Measurements from ENCODE around the gene GLDC. TPM values are rescaled to one million over a fixed set of nuclear protein-coding genes. Genes with fewer than 3 reads are reported as not detected.

The GLDC gene
- total and polyA plus RNA-seq, 10 of the 15 experiments (the other 5 are each of a cell fraction or from before 2014, with no cell fraction given): 33.1 to 165 (median 114) TPM

DNA sequence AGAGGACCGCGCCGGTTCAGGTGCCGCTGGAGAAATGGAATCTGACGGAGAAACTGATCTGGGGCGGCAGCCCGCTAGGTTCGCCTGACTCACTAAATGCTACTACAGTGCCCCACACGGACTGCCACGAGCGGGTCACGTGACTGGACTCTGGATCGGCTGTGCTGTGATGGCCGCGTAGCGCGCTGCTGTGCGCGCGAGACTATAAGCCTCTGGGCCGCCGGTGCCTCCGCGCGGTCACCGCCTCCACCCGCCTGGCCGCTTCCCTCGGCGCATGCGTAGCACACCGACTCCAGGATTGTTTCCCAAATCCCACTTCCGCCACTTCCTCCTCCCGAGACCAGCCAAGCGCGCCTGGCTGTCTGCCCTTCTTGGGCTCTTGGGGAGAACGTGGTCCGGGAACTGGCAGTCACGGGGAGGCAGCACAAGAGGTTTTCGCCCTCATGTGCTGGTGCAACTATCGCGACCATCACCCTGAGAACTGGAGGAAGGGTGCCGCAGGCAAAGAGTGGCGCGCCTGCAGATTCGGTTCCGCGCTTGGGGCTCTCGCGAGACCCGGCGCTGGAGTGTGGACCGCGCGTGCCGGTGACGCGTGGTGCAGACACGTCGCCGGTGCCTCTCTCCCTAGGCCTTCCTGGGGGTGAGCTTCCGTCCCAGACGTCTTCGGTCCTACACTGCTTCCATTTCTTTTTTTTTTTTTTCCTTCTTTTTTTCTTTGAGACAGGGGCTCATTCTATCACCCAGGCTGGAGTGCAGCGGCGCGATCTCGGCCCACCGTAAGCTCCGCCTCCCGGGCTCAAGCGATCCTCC lies 35.8 kb upstream of the GLDC start (continued):
- TF ChIP-seq, protein P1, sequence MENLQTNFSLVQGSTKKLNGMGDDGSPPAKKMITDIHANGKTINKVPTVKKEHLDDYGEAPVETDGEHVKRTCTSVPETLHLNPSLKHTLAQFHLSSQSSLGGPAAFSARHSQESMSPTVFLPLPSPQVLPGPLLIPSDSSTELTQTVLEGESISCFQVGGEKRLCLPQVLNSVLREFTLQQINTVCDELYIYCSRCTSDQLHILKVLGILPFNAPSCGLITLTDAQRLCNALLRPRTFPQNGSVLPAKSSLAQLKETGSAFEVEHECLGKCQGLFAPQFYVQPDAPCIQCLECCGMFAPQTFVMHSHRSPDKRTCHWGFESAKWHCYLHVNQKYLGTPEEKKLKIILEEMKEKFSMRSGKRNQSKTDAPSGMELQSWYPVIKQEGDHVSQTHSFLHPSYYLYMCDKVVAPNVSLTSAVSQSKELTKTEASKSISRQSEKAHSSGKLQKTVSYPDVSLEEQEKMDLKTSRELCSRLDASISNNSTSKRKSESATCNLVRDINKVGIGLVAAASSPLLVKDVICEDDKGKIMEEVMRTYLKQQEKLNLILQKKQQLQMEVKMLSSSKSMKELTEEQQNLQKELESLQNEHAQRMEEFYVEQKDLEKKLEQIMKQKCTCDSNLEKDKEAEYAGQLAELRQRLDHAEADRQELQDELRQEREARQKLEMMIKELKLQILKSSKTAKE (IDR thresholded peaks at IDR 0.05; ENCODE audit: low read depth, poor library complexity, severe bottlenecking): no peak
- TF ChIP-seq SREBF1 (IDR thresholded peaks at IDR 0.05; ENCODE audit: low read length) (no peak), CHD1 (IDR thresholded peaks at IDR 0.05; ENCODE audit: low read depth, low read length) (no peak), BCLAF1 (IDR thresholded peaks at IDR 0.05) (no peak; the same call in 1 of the 2 replicates), ZNF207 (IDR thresholded peaks at IDR 0.05; ENCODE audit: borderline replicate concordance) (peak; percentile 47), IRF5 (IDR thresholded peaks at IDR 0.05; ENCODE audit: borderline replicate concordance) (peak; percentile 92), MYC (IDR thresholded peaks at IDR 0.05; ENCODE audit: insufficient read depth, insufficient read length, insufficient replicate concordance, low read length, severe bottlenecking) (peak; percentile 79), ZNF687 (IDR thresholded peaks at IDR 0.05) (peak; percentile 84), CREB1 (IDR thresholded peaks at IDR 0.05; ENCODE audit: low read depth) (no peak), RB1 (IDR thresholded peaks at IDR 0.05; ENCODE audit: borderline replicate concordance) (peak; percentile 80; the same call in 1 of the 2 replicates), ATF7 (IDR thresholded peaks at IDR 0.05; ENCODE audit: low read depth) (peak; percentile 60; the same call in 1 of the 2 replicates), MXI1 (IDR thresholded peaks at IDR 0.05; ENCODE audit: low read depth, low read length) (peak; percentile 61), PAX5 (IDR thresholded peaks at IDR 0.05; ENCODE audit: borderline replicate concordance, low read depth, low read length) (no peak; the same call in 1 of the 2 replicates), JUNB (IDR thresholded peaks at IDR 0.05) (no peak), IKZF1 (conservative IDR thresholded peaks at IDR 0.05) (peak; percentile 100), DPF2 (IDR thresholded peaks at IDR 0.05) (peak; percentile 83), HDGF (IDR thresholded peaks at IDR 0.05) (peak; percentile 65; the same call in 1 of the 2 replicates), WRNIP1 (IDR thresholded peaks at IDR 0.05; ENCODE audit: borderline replicate concordance, low read depth, low read length) (no peak), SPI1 (IDR thresholded peaks at IDR 0.05; ENCODE audit: borderline replicate concordance, insufficient read depth, low read depth, low read length) (peak; percentile 61; the same call in 1 of the 2 replicates), STAT3 (IDR thresholded peaks at IDR 0.05; ENCODE audit: low read depth, low read length) (no peak)

Measured in GM12878 (cell line).